GM18861 (cell line): ENCODE data around the gene WDR13.
A peak's percentile ranks its signal among the peaks of the same experiment; 100 is the strongest.
"Not testable (repeated sequence)": the region's sequence is repeated elsewhere in the genome, so short reads cannot be mapped to it uniquely, and the experiment has no call there.

Experiments
- ATAC-seq: cut with Tn5 transposase; IDR thresholded peaks from one replicate; pipeline ENCODE4 v1.9.1; 2021; ENCODE audit not compliant: unreplicated experiment

WDR13 gene

DNA sequence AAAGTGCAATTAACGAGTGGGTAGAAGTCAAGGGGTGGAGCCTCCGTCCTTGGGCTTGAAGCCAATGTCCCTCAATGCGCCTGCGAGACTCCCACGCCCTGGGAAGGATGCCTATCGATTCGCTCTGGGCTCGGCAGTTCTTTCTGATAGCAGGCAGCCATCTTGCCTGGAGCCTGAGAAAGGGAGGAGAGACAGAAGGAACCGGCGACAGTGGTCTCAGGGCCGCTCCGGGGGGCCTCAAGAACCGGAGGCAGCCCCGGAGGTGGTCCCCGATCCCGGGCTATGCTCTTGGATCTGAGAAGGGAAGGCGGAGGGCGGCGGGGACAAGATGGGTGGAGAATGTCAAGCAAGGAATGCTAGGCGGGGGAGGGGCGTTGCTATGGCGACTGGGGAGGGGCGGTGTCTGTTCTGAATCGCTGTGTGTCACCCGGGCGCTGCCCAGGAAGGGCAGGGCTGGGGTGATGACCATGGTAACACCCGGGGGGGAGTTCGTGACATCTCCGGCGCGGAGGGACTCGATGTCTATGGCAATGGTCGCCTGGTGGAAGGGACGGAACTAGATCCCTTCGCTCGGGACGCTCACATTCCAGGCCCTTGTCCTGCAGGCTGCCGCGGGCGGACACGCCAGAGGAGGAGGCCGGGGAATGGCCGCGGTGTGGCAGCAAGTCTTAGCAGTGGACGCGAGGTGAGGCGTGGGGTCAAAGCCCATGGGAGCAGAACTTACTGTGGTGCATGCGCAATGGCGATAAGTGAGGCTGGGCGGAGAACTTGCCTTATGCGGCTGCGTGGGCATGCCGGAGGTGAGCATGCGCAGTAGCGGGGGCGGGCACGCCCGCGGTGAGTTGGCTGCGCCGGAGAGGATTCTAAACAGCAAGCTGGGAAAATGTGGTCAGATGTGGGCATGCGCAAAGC lies at the start of gene WDR13:
Gene WDR13 (plus strand): TSS at position 140 of the 912 bp plus-strand sequence. CDS start 505 bp downstream, at position 645.
- ATAC-seq: peak; percentile 65

DNA sequence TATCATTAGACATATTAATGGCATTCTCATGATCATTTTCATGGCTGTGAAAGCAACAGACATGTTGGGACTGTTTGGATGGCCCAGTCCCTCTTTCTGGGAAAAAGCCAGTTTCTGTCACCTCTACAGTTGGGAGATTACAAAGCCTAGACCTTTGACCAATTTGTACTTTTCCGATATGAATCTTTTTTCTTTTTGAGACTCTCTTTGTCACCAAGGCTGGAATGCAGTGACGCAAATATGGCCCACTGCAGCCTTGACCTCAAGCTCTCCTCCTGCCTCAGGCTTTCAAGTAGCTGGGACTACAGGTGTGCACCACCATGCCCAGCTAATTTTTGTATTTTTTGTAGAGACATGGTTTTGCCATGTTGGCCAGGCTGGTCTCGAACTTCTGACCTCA lies 48.4 kb upstream of the WDR13 start:
- ATAC-seq: no peak

DNA sequence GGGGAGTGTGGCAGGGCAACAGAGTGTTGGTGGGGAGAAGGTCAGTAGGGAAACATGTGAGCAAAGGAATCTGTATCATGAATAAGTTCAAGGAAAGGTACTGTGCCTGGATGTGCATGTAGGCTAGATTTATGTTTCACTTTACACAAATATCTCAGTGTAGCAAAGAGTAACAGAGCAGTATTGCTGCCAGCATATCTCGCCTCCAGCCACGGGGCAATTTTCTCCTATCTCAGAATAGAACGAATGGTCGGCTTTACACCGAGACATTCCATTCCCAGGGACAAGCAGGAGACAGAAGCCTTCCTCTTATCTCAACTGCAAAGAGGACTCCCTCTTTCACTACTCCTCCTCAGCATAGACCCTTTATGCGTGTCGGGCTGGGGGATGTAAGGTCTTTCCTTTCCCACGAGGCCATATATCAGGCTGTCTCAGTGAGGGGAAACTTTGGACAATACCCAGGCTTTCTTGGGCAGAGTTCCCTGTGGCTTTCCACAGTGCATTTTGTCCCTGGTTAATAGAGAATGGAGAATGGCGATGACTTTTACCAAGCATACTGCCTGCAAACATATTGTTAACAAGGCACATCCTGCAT lies 41.5 kb upstream of the WDR13 start:
- not testable (repeated sequence) for ATAC-seq

GRCh38 chrX:48558271-48558670 lies 39.0 kb upstream of the WDR13 start:
- no peak for ATAC-seq

- no peak for ATAC-seq
Measured at GRCh38 chrX:48559636-48560035, 37.7 kb upstream of the WDR13 start.

DNA sequence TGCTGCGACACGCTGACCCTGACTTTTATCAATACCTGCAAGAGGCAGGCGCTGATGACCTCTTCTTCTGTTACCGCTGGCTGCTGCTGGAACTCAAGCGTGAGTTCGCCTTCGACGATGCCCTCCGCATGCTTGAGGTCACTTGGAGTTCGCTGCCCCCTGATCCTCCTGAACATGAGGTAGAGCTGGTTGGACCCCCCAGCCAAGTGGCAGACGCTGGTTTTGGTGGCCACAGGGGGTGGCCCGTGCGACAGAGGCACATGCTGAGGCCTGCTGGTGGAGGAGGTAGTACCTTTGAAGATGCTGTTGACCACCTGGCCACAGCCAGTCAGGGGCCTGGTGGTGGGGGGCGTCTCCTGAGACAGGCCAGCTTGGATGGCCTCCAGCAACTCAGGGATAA lies 37.2 kb upstream of the WDR13 start:
- no peak for ATAC-seq

- ATAC-seq: no peak
Measured at GRCh38 chrX:48560681-48561080, 36.6 kb upstream of the WDR13 start.

- no peak for ATAC-seq
Measured at GRCh38 chrX:48569958-48570357, 27.3 kb upstream of the WDR13 start.

DNA sequence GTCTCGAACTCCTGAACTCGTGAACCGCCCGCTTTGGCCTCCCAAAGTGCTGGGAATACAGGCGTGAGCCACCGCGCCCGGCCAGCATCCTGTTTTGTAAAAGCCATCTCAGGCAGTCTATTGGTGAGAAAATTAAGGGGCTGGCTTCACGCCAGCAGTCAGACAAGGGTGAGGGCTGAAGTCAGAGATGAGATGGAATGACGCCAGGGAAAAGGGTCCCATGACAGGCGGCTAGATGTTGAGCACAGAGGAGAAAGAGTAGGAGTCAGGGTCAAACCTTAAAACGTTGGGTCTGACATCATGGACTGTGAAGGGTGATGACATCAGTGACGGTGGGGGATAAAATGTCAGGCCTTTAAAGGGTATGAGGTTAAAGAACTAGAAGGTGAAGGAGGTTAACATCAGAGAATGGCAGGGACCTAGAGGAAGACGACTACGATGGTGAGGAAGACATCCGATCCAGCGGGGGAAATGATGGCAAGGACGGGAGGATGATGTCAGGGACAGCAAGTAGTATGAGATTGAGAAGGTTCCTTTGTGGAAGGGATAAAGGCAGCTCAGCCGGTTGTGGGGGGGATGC lies 23.5 kb upstream of the WDR13 start:
- ATAC-seq: no peak

DNA sequence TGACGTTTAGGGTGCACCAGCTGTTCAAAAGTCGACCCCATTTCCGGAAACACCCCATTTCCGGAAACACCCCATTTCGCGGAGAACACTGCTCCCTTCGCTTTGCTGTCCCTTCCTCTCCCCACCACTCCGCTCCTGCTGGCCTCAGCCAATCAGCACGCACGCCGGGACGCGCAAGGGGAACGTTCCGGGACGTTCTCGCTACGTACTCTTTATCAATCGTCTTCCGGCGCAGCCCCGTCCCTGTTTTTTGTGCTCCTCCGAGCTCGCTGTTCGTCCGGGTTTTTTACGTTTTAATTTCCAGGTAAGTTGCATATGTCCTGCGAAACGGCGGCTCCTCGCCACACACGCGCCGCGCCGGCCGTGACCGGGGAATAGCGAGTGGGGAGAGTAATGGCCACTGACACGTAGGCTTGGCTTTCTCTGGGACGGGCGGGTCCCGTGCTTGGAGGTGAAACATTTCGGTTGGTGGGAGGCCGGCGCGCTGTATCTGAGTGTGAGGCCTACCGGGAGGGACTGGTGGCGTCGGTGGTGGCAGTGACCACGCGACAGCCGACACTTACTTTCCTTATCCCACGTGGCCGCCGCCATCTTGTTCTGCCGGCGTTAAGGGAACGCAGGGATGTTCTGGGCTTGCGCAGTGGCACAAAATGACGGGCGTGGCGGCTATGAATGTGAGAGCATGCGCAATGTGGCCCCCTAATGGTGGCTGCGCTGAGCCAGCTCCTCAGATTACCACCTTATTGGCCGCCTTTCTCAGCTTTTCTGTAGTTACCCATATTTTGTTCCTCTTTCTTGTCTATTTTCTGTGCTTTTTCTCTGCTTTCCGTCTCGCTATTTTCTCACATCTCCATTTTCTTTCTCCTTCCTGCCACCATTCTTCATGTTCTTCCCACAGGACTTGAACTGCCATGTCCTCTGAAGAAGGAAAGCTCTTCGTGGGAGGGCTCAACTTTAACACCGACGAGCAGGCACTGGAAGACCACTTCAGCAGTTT lies 22.7 kb upstream of the WDR13 start, which contains the start of gene RBM3:
Gene RBM3 (plus strand): TSS at position 215 of the 997 bp plus-strand sequence. CDS start 697 bp downstream, at position 912.
- ATAC-seq: peak; percentile 71

DNA sequence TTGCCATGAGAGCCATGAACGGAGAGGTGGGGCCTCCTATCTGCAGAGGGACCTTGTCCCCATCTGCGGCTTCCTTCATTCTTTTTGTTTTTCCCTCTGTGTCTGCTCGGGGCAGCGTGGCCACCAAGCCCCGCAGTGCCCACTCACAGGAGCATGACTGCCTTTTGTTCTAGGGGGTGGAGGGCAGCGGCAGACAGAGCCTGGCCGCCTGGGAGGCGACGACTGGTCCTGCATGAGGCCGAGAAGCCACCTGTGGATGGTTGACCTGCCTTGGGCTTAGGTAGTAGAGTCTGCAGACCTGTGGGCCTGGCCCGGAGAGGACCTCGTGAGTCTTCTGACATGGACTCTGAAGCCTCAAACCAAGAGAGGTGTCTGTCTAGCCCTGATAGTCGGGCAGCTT lies 21.6 kb upstream of the WDR13 start:
- ATAC-seq: no peak

GRCh38 chrX:48576108-48576507 lies 21.2 kb upstream of the WDR13 start:
- no peak for ATAC-seq

- ATAC-seq: no peak
Measured at GRCh38 chrX:48578661-48579128, 18.6 kb upstream of the WDR13 start.

DNA sequence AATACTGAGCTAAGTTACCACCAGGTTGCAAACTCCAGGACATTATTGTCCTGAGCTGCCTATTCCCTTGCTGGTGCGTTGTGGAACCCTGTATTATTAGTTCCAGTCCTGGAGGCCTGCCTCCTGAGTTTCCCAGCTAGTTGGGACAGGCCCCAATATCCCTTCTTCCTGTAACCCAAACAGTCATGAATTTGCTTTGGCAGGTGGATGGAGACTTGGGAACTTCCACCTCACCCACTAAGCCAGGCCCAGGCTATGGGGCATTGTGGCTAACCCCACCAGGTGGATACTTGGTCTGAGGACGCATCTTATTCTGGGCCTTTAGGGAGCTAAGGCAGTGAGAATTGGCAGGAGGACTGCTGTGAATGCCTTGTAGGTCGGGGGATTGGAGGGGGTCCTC lies 18.0 kb upstream of the WDR13 start:
- ATAC-seq: no peak

DNA sequence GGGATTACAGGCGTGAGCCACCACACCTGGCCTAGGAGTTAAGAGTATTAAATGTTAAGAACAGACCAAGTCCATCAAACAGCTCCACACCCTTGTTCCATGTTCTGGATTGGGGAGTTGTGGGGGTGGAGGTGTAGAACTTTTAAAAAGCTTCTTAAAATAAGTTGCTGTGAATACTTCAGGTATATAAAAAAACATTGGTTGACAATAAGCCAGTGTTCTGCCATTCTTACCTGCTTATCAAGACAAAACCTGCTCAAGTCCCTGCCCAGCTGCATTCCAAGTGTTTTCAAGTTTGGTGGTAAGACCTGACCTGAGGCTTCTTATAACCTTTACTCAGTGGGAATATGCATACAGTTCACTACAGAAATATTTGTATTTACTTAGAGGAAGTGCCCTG lies 16.6 kb upstream of the WDR13 start:
- ATAC-seq: no peak

GRCh38 chrX:48584698-48585097 lies 12.6 kb upstream of the WDR13 start:
- no peak for ATAC-seq

DNA sequence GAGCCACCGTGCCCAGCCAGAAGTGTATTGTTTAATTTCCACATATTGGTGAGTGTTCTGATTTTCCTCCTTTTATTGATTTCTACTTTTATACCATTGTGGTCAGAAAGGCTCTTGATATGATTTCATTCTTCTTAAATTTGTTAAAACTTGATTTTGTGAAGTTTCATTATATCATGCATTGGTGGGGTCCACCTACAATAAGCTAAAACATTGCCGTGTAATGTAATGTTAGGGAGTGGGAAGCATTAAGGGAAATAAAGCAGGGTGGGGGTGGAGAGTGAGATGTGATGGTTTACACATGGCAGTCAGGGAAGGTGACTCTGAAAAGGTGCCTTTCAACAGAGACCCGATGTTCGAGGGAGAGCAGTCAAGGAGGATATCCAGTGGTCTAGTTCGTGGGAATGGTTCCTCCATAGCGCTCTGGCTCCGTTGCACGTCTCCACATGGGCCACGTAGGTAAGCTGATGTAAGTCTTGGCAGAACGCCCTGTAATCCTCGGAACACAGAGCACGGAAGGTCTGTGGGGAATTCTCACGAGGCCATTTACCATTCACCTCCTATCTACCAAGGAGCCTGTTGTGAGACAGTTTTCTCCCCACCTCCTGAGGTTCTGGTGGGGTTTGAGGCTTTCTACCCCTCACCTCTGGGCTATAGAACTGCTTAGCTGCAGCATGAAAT lies 7.7 kb upstream of the WDR13 start:
- no peak for ATAC-seq

DNA sequence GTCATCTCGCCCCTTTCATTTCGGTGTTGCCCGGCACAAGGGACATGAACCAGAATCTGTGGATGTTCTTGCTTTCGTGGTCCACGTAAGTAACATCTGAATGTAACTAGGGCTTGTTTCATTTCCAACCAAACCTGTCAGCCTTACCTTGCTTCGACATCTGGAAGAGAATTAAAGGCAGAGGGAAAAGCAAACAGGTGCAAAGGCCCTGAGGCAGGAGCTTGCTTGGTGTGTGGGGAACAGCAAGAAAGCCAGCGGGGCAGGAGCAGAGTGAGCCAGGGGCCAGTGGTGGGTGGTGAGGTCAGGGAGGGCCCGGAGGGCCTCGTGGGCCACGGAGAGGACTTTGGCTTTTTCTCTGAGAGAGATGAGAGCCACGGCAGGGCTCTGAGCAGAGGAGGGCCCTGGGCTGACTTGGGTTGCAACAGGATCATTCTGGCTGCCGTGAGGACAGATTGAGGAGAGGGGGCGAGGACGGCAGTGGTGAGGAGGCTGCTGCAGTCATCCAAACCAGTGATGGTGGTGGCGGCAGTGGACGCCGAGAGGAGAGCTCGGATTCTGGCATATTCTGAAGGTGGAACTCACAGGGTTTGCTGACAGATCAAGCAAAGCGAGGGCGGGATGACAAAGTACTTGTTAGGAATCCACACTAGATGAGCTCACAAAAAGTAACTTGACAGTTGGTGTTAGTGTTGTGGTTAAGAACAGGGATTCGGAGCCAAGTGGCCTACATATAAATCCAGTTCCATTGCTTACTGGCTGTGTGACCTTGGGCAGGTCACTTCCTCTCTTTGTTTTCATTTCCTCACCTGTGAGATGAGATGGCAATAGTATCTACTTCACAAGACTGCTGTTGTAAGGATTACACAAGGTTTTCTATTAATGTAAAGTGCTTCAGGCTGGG lies 6.8 kb upstream of the WDR13 start:
- no peak for ATAC-seq

- ATAC-seq: no peak
Measured at GRCh38 chrX:48591255-48591791, 6.0 kb upstream of the WDR13 start.
